K562 (cell line): ENCODE results near the gene CD164. TPM values are rescaled to one million over a fixed set of nuclear protein-coding genes. Genes with fewer than 3 reads are reported as not detected.

Experiments
- CTBP1 ChIP-seq: fragments of 450-650 bp; IDR thresholded peaks from 2 replicates; pipeline ENCODE4 v1.6.1; 2016; ENCODE audit warnings: borderline replicate concordance
- DPF2 ChIP-seq: fragments of 450-650 bp; IDR thresholded peaks from 2 replicates; pipeline ENCODE4 v1.6.1; 2016
- GATAD2A ChIP-seq: fragments of 450-650 bp; IDR thresholded peaks from 2 replicates; pipeline ENCODE4 v1.6.1; 2017
- JUND ChIP-seq, 2 experiments: IDR thresholded peaks; 2 replicates in 1 of 2; 3 replicates in 1 of 2; pipeline ENCODE4 v1.6.1; 2011; ENCODE audit warnings: borderline replicate concordance in 2 of 2, low read depth in 2 of 2, low read length in 2 of 2, improper control_type of control experiment in 1 of 2, missing biosample characterization in 1 of 2, missing genetic modification characterization in 1 of 2, missing genetic modification reagents in 1 of 2
- NR4A1 ChIP-seq, 2 experiments: fragments of 250-450 bp in 1 of 2; fragments of 450-650 bp in 1 of 2; sonication (Bioruptor Pico) in 1 of 2; IDR thresholded peaks; 2 replicates each; pipeline versions ENCODE4 v1.4.0 to v1.6.1; 2016 to 2020; ENCODE audit warnings: mild to moderate bottlenecking in 2 of 2, missing compliant biosample characterization in 1 of 2, missing genetic modification characterization in 1 of 2, moderate library complexity in 1 of 2
- SMARCA4 ChIP-seq: fragments of 450-650 bp; IDR thresholded peaks from 2 replicates; pipeline ENCODE4 v1.6.1; 2016
- SMARCE1 ChIP-seq: fragments of 450-650 bp; IDR thresholded peaks from 2 replicates; pipeline ENCODE4 v1.7.1; 2016; ENCODE audit warnings: mild to moderate bottlenecking
- SOX6 ChIP-seq: fragments of 450-650 bp; IDR thresholded peaks from 2 replicates; pipeline ENCODE4 v1.6.1; 2014; ENCODE audit warnings: mild to moderate bottlenecking
- TAF1 ChIP-seq: IDR thresholded peaks from 2 replicates; pipeline ENCODE4 v1.6.1; 2011; ENCODE audit warnings: mild to moderate bottlenecking, low read length, moderate library complexity; ENCODE audit not compliant: insufficient read depth, control insufficient read depth, severe bottlenecking; ENCODE audit errors: extremely low read depth
- TCF3 ChIP-seq: sonication (generic); formaldehyde crosslinking; IDR thresholded peaks from 2 replicates; pipeline ENCODE4 v1.4.0; 2020; ENCODE audit warnings: mild to moderate bottlenecking, missing genetic modification reagents
- WHSC1 ChIP-seq: IDR thresholded peaks from one replicate; pipeline ENCODE4 v1.6.1; 2012; ENCODE audit warnings: low read length, control low read depth, inconsistent platforms
- ZC3H11A ChIP-seq: IDR thresholded peaks from 2 replicates; pipeline ENCODE4 v1.6.1; 2012; ENCODE audit warnings: low read depth, low read length, improper control_type of control experiment
- polyA plus RNA-seq, 8 experiments: library from polyadenylated mRNA; depleted of rRNA in 4 of 8; stranded (reverse) in 5 of 8; unstranded in 3 of 8; fragments of >200 nt; fragmentation: Nextera tagmentation in 2 of 8; fragmentation: Illumina TruSeq in 1 of 8; extraction: Ambion mirVana in 2 of 8; extraction: Trizol in 1 of 8; gene quantifications; 2 replicates each; pipeline versions ENCODE4 v1.2.1 to v1.2.3, GENCODE V29; 2011 to 2014; ENCODE audit warnings: inconsistent platforms in 1 of 8, missing spikeins in 1 of 8
- total RNA-seq, 7 experiments: library from RNA; depleted of rRNA in 6 of 7; stranded (reverse); fragments of >200 nt in 6 of 7; fragmentation: Illumina TruSeq in 2 of 7; extraction: Trizol in 2 of 7; gene quantifications; 2 replicates each; pipeline versions ENCODE4 v1.2.1 to v1.2.3, GENCODE V29; 2011 to 2021; ENCODE audit warnings: low replicate concordance in 1 of 7
- TF ChIP-seq, protein P1 (sequence below): fragments of 450-650 bp; IDR thresholded peaks from 2 replicates; pipeline ENCODE4 v1.6.1; 2017; ENCODE audit warnings: antibody characterized with exemption, mild to moderate bottlenecking

CD164 gene
- total and polyA plus RNA-seq, 9 of the 15 experiments (the other 6 are each of a cell fraction or from before 2014, with no cell fraction given): 79.5 to 317 (median 165) TPM

DNA sequence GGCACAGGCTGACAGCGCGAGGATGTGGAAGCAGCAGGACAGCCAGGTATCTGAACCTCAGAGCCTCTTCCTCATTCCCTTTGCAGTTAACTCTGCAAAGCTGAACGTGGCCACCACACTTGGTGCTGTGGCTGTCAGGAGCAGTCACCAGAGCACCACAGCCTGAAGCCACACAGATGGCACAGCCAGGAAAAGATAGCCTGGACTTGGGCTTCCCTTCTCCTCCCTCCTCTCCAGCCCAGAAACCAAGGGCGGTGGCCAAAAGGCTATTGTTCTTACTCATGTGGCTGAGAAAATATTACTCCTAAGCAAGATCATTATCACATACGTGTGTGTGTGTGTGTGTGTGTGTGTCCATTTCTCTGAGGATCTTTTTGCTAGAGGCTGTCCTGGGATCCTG, 39.8 kb downstream of the CD164 start (continued):
- TF ChIP-seq NR4A1 (CRISPR knock-in tag; IDR thresholded peaks at IDR 0.05) (no peak), NR4A1 (tag; IDR thresholded peaks at IDR 0.05) (peak; percentile 39; the same call in 1 of the 2 replicates), WHSC1 (peak; percentile 81), ZC3H11A (no peak), TAF1 (no peak), SMARCA4 (peak; percentile 32; the same call in 1 of the 2 replicates), CTBP1 (peak; percentile 40; the same call in 1 of the 2 replicates), SMARCE1 (peak; percentile 39; the same call in 1 of the 2 replicates), SOX6 (peak; percentile 92), GATAD2A (0 out of 2 replicates have a peak, but pooled peaks have one; percentile 22), DPF2 (peak; percentile 55), JUND (IDR thresholded peaks at IDR 0.05; ENCODE audit: borderline replicate concordance, low read depth, low read length) (no peak), JUND (tag; IDR thresholded peaks at IDR 0.05; ENCODE audit: borderline replicate concordance, low read depth, low read length) (peak; percentile 15; the same call in 1 of the 3 replicates), TCF3 (peak; percentile 40)
- TF ChIP-seq, protein P1, sequence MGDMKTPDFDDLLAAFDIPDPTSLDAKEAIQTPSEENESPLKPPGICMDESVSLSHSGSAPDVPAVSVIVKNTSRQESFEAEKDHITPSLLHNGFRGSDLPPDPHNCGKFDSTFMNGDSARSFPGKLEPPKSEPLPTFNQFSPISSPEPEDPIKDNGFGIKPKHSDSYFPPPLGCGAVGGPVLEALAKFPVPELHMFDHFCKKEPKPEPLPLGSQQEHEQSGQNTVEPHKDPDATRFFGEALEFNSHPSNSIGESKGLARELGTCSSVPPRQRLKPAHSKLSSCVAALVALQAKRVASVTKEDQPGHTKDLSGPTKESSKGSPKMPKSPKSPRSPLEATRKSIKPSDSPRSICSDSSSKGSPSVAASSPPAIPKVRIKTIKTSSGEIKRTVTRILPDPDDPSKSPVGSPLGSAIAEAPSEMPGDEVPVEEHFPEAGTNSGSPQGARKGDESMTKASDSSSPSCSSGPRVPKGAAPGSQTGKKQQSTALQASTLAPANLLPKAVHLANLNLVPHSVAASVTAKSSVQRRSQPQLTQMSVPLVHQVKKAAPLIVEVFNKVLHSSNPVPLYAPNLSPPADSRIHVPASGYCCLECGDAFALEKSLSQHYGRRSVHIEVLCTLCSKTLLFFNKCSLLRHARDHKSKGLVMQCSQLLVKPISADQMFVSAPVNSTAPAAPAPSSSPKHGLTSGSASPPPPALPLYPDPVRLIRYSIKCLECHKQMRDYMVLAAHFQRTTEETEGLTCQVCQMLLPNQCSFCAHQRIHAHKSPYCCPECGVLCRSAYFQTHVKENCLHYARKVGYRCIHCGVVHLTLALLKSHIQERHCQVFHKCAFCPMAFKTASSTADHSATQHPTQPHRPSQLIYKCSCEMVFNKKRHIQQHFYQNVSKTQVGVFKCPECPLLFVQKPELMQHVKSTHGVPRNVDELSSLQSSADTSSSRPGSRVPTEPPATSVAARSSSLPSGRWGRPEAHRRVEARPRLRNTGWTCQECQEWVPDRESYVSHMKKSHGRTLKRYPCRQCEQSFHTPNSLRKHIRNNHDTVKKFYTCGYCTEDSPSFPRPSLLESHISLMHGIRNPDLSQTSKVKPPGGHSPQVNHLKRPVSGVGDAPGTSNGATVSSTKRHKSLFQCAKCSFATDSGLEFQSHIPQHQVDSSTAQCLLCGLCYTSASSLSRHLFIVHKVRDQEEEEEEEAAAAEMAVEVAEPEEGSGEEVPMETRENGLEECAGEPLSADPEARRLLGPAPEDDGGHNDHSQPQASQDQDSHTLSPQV: 0 out of 2 replicates have a peak, but pooled peaks have one; percentile 23
